Progenitor cell of endocrine pancreas (in vitro differentiated cells): ENCODE data around the gene PXMP2. TPM values are rescaled to one million over a fixed set of nuclear protein-coding genes. Genes with fewer than 3 reads are reported as not detected.

Experiments used
- DNase-seq: peaks from one replicate; pipeline ENCODE4 v3.0.0; 2021; ENCODE audit warnings: low spot score; ENCODE audit not compliant: unreplicated experiment
- H3K27ac Mint-ChIP-seq: 2 replicates; pipeline ENCODE4 v1.8.0; 2021; ENCODE audit warnings: mild to moderate bottlenecking, moderate library complexity, mixed read lengths
- H3K27me3 Mint-ChIP-seq: 2 replicates; pipeline ENCODE4 v1.8.0; 2021; ENCODE audit warnings: mixed read lengths
- H3K36me3 Mint-ChIP-seq: 2 replicates; pipeline ENCODE4 v1.8.0; 2022; ENCODE audit warnings: mixed read lengths; ENCODE audit not compliant: insufficient read depth
- H3K4me1 Mint-ChIP-seq: 2 replicates; pipeline ENCODE4 v1.8.0; 2021; ENCODE audit warnings: low read depth, mixed read lengths
- H3K4me3 Mint-ChIP-seq: 2 replicates; pipeline ENCODE4 v1.8.0; 2021; ENCODE audit warnings: low read depth, mild to moderate bottlenecking, moderate library complexity, mixed read lengths
- H3K9me3 Mint-ChIP-seq: 2 replicates; pipeline ENCODE4 v1.8.0; 2021; ENCODE audit warnings: low read depth, mixed read lengths
- total RNA-seq: library from RNA; stranded (reverse); gene quantifications from 2 replicates; pipeline ENCODE4 v1.2.1, GENCODE V29; 2021
- TF ChIP-seq, protein P1 (sequence below): fragments of 200-600 bp; sonication (generic); IDR thresholded peaks from one replicate; pipeline ENCODE4 v1.5.0; 2021; ENCODE audit warnings: antibody characterized with exemption, mild to moderate bottlenecking; ENCODE audit not compliant: unreplicated experiment

The PXMP2 gene
- total RNA-seq, 1 donor from 2014 or later: 25.0 TPM

DNA sequence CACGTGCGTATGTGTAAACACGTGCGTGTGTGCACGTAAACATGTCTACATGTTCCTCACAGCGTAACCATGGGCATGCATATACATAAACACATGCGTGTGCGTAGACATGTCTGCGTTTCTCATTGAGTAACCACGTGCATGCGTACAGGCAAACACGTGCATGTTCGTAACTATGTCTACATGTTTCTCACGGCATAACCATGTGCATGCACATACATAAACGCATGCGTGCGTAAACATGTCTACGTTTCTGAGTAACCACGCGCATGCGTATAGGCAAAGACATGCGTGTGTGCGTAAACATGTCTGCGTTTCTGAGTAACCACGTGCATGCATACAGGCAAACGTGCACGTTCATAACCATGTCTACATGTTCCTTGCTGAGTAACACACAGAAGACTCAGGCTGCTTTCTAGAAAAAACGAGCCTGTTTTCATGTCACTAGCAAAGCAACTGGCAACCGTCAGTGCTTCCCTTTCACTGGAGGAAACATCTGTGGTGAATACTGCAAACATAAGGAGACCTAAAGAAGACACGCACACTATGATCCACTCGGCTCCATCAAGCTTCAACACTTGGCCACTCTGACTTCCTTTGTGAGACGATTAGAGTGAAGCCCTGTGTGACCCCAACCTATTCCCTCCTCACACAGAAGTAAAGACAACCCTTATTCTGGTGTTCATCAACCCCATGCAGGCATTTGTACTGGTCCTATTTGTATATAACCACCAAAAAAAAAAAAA is 29.1 kb upstream of the PXMP2 start:
- Mint-ChIP-seq H3K27ac (no peak overlapping the region), H3K27me3 (no peaks in the 10 kb centered on the region), H3K9me3 (no peaks in the 10 kb centered on the region), H3K4me3 (no peak overlapping the region), H3K36me3 (peaks cover 28% of the 10 kb centered on the region), H3K4me1 (no peaks in the 10 kb centered on the region)
- TF ChIP-seq, protein P1, sequence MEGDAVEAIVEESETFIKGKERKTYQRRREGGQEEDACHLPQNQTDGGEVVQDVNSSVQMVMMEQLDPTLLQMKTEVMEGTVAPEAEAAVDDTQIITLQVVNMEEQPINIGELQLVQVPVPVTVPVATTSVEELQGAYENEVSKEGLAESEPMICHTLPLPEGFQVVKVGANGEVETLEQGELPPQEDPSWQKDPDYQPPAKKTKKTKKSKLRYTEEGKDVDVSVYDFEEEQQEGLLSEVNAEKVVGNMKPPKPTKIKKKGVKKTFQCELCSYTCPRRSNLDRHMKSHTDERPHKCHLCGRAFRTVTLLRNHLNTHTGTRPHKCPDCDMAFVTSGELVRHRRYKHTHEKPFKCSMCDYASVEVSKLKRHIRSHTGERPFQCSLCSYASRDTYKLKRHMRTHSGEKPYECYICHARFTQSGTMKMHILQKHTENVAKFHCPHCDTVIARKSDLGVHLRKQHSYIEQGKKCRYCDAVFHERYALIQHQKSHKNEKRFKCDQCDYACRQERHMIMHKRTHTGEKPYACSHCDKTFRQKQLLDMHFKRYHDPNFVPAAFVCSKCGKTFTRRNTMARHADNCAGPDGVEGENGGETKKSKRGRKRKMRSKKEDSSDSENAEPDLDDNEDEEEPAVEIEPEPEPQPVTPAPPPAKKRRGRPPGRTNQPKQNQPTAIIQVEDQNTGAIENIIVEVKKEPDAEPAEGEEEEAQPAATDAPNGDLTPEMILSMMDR: no peak
- DNase-seq: no peak

DNA sequence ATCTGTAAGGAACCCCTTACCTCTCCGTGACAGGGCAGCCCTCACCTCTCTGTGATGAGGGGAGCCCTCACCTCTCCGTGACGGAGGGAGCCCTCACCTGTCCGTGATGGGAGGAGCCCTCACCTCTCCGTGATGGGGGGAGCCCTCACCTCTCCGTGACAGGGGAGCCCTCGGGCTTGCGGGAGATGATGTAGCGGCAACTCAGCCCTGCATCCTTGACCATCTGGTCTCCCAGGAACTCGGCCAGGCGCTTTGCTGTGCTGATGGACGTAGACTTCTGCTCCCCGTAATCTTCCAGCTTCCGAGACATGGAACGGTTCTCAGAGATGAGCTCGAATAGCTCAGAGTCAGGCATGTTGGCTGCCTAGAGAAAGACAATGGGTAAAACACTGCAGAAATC is 28.2 kb upstream of the PXMP2 start:
- TF ChIP-seq, protein P1: no peak
- Mint-ChIP-seq H3K36me3 (peaks cover 22% of the 10 kb centered on the region), H3K9me3 (no peaks in the 10 kb centered on the region), H3K27me3 (no peaks in the 10 kb centered on the region), H3K27ac (no peak overlapping the region), H3K4me3 (no peak overlapping the region), H3K4me1 (no peaks in the 10 kb centered on the region)
- no peak for DNase-seq

DNA sequence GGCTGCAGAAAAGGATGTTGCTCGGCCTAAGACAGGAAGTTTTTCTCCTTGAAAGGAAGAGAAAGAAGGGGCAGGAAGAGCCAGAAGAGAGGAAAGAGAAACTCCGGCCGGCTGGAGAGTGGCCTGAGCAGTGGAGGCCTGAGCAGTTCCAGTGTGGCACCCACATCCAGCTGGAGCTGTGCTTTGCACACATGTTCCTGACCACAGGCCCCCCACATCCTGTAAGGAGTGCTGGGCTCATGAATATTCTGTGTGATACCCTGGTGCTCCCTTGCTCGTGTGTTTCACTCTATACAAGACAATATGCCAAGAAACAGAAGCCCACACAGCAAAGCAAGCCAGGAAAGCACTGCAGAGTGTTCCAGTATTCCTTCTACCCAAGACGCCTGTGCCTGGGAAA is 27.3 kb upstream of the PXMP2 start:
- H3K4me3 Mint-ChIP-seq: no peak overlapping the region
- H3K36me3 Mint-ChIP-seq: peaks cover 19% of the 10 kb centered on the region
- TF ChIP-seq, protein P1: no peak
- DNase-seq: no peak
- no peaks in the 10 kb centered on the region for H3K27me3 Mint-ChIP-seq
- no peaks in the 10 kb centered on the region for H3K4me1 Mint-ChIP-seq
- no peaks in the 10 kb centered on the region for H3K9me3 Mint-ChIP-seq
- no peak overlapping the region for H3K27ac Mint-ChIP-seq

DNA sequence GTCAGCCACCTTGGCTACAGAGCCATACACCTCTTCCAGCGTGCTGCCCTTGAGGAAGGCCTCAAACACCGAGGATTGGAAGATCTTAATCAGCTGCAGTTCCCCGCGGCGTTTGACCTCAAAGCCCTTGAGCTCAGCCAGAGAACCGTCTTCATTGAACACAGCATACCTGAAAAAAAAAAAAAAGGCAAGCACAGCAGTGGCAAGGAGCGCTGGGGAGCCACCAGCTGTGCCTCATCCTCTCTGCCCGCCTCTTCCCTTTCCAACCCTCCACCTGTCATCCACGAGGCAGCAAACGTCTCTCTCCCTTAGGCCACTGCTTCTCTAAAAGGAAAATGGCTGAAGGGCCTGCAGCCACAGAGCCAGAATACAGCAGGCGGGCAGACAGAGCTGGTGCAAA is 26.4 kb upstream of the PXMP2 start:
- H3K27me3 Mint-ChIP-seq: no peaks in the 10 kb centered on the region
- H3K9me3 Mint-ChIP-seq: no peaks in the 10 kb centered on the region
- H3K36me3 Mint-ChIP-seq: peaks cover 29% of the 10 kb centered on the region
- no peak for DNase-seq
- no peak overlapping the region for H3K4me3 Mint-ChIP-seq
- H3K4me1 Mint-ChIP-seq: no peaks in the 10 kb centered on the region
- TF ChIP-seq, protein P1: no peak
- peak overlapping the region; percentile 42 for H3K27ac Mint-ChIP-seq

DNA sequence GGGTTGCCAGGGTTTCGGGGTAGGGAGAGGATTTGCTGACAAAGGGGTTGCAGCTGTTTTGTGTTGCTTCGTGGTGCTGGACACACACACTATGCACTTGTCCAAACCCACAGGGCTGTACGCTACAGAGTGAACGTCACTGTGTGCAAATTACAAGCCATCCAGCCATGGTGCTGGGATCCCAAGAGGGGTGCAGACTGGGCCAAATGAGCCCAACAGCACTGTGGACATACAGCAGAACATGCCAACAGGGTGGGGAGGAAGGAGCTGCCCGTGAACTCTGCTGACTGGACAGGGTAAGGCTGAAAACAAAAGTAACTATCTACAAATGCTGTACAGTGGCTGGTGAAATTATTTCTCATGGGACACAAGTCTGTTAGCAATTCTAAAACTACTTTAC is 25.4 kb upstream of the PXMP2 start:
- H3K4me3 Mint-ChIP-seq: no peak overlapping the region
- peaks cover 28% of the 10 kb centered on the region for H3K36me3 Mint-ChIP-seq
- DNase-seq: no peak
- H3K4me1 Mint-ChIP-seq: no peaks in the 10 kb centered on the region
- TF ChIP-seq, protein P1: no peak
- no peaks in the 10 kb centered on the region for H3K9me3 Mint-ChIP-seq
- no peaks in the 10 kb centered on the region for H3K27me3 Mint-ChIP-seq
- H3K27ac Mint-ChIP-seq: no peak overlapping the region
